Fibroblast of lung (primary cell): ENCODE measurements around the gene VPS41.

Source experiments
- EZH2 ChIP-seq: IDR thresholded peaks from 2 replicates; pipeline ENCODE4 v1.5.1; 2012; ENCODE audit warnings: low read length, control low read depth, mild to moderate bottlenecking; ENCODE audit errors: missing control alignments
- TF ChIP-seq, protein P1 (sequence below), 2 donors: IDR thresholded peaks in 1 of 2; conservative IDR thresholded peaks in 1 of 2; 1 replicate in 1 of 2; 2 replicates in 1 of 2; pipeline ENCODE4 v1.5.1; 2011 to 2012; ENCODE audit warnings: low read length in 2 of 2, control low read depth in 1 of 2, inconsistent platforms in 1 of 2, low read depth in 1 of 2, mild to moderate bottlenecking in 1 of 2

DNA sequence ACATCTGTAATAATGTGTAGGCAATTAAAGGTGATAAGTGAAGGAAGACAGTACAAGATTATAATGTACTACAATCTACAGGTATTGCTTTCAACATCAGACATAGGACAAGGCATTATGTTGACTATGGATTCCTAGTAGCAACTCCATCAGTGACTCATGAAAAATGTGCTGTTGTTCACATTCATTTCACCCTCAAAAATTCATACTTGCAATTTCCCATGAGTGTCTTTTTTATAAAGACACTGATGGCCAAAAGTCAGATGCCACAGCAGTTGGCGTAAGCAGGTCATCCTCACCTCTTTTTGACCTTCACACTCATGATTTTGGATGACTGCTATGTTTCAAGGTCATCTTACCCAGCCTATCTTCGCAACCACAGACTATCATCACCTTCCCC, 177.8 kb downstream of the VPS41 start:
- TF ChIP-seq EZH2, result no peak
- TF ChIP-seq, protein P1, sequence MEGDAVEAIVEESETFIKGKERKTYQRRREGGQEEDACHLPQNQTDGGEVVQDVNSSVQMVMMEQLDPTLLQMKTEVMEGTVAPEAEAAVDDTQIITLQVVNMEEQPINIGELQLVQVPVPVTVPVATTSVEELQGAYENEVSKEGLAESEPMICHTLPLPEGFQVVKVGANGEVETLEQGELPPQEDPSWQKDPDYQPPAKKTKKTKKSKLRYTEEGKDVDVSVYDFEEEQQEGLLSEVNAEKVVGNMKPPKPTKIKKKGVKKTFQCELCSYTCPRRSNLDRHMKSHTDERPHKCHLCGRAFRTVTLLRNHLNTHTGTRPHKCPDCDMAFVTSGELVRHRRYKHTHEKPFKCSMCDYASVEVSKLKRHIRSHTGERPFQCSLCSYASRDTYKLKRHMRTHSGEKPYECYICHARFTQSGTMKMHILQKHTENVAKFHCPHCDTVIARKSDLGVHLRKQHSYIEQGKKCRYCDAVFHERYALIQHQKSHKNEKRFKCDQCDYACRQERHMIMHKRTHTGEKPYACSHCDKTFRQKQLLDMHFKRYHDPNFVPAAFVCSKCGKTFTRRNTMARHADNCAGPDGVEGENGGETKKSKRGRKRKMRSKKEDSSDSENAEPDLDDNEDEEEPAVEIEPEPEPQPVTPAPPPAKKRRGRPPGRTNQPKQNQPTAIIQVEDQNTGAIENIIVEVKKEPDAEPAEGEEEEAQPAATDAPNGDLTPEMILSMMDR (conservative IDR thresholded peaks at IDR 0.05 in 1 of 2, IDR thresholded peaks at IDR 0.05 in 1 of 2; ENCODE audit: low read depth in 1 of 2, low read length in 2 of 2), result no peak
